Pancreas (tissue), 10 donors: Measurements from ENCODE around the gene TH. TPM values are rescaled to one million over a fixed set of nuclear protein-coding genes. Genes with fewer than 3 reads are reported as not detected.

ENCODE experiments used
- ATAC-seq, 4 donors: fragments of 200-7000 bp; cut with Tn5 transposase; one replicate each; pipeline versions ENCODE4 v1.8.0 to v1.9.1; 2020; ENCODE audit warnings: mild to moderate bottlenecking in 4 of 4, moderate library complexity in 4 of 4
- DNase-seq, 6 donors: peaks; one replicate each; pipeline ENCODE4 v3.0.0-alpha.2; 2020
- FAIRE-seq: peaks from 2 replicates; lab custom pipeline; 2012; peaks lifted over from hg19 to GRCh38; lab: Jason Lieb, UNC
- H3K27ac ChIP-seq, 4 donors: fragments of 200-600 bp; sonication (generic); 1 replicate in 3 of 4; 2 replicates in 1 of 4; pipeline versions ENCODE4 v1.5.0 to v1.8.0; 2020
- H3K27me3 ChIP-seq, 4 donors: fragments of 200-600 bp; one replicate each; pipeline ENCODE4 v1.8.0; 2021
- H3K36me3 ChIP-seq, 3 donors: fragments of 200-600 bp; sonication (generic) in 1 of 3; one replicate each; pipeline versions ENCODE4 v1.5.0 to v1.8.0; 2020 to 2021
- H3K4me1 ChIP-seq, 3 donors: fragments of 200-600 bp; one replicate each; pipeline ENCODE4 v1.8.0; 2021
- H3K4me3 ChIP-seq, 4 donors: fragments of 200-600 bp; sonication (generic) in 2 of 4; one replicate each; pipeline versions ENCODE4 v1.5.0 to v1.8.0; 2020 to 2021
- H3K9me3 ChIP-seq, 4 donors: fragments of 200-600 bp; one replicate each; pipeline ENCODE4 v1.8.0; 2021
- CTCF ChIP-seq, 4 donors: fragments of 200-600 bp; sonication (generic) in 3 of 4; IDR thresholded peaks; one replicate each; pipeline versions ENCODE4 v1.5.0 to v1.8.0; 2021; ENCODE audit warnings: antibody characterized with exemption in 4 of 4
- WGBS, 2 donors: extraction: QIAGEN DNeasy Blood & Tissue Kit; methylation state at CpG; one replicate each; pipeline ENCODE4 v1.1.7; 2013; 5-methylcytosine and 5-hydroxymethylcytosine counted together
- intact Hi-C, 3 donors: fragments of 100-400 bp; cut with DNase I; formaldehyde crosslinking; loops; one replicate each; pipeline versions ENCODE4 v1.11.1 to v1.14.2; 2022
- polyA plus RNA-seq, 2 donors: library from polyadenylated mRNA; stranded (reverse); fragments of 200-250 nt; gene quantifications; one replicate each; pipeline ENCODE4 v1.2.3, GENCODE V29; 2013
- total RNA-seq, 6 donors: library from RNA; stranded (reverse); fragmentation: NEBNext Ultra II Directional in 4 of 6; extraction: Animal tissue kit (Norgen Biotek cat#: 25700) in 4 of 6; gene quantifications; one replicate each; pipeline versions ENCODE4 v1.2.1 to v1.2.4, GENCODE V29; 2021 to 2023
- donor health status: healthy with polysubstance abuse.
- donor health status: DM: no; HTN: no; CAD: no; lungs with moderate emphysema.
- donor health status: DM: no; HTN: no; CAD: no.
- donor health status: control.
- donor health status: control.
- donor health status: Bipolar disorder and iron deficiency.
- donor health status: DM: yes; HTN: yes; CAD: no.
- donor health status: DM: no; HTN: no; CAD: no.
- donor health status: DM: no; HTN: no; CAD: no.
- donor health status: DM: yes; HTN: yes; CAD: no.

TH gene
- total and polyA plus RNA-seq, 8 donors: 0.19 to 2.5 (median 0.38) TPM; not detected in 2

DNA sequence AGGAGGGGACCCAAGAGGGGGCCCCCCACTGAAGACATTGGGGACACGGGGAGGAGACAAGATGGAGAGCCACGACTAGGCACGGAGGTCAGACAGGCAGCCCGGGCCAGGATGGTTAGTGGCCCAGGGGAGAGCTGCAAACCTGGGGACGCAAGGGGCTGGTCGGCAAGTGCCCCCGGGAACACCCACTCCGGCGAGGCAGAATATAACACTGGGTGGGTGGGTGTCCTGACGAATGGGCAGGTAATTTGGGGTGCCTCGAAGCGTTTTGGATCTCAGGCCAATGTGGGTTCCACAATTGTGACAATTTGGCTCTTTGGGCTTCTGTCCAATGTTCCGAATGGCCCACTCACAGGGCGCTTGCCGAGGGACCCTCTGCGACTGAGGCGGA lies 42.3 kb downstream of the TH start:
- WGBS, 2 donors: 62 to 79% methylated on average over 13 to 17 of the region's 17 CpGs
- peak in 1 of 6 donors; percentile 40 for DNase-seq
- H3K9me3 ChIP-seq: no peaks in the 10 kb centered on the region
- H3K36me3 ChIP-seq: no peaks in the 10 kb centered on the region
- FAIRE-seq: no peak
- H3K4me3 ChIP-seq: no peak overlapping the region
- no peak for ATAC-seq
- H3K27me3 ChIP-seq: peaks cover 0 to 3% (median 0%) of the 10 kb centered on the region in 4 donors
- intact Hi-C loops: no loop called here
- H3K4me1 ChIP-seq: no peaks in the 10 kb centered on the region
- H3K27ac ChIP-seq: no peak overlapping the region
- no peak for TF ChIP-seq CTCF (IDR thresholded peaks at IDR 0.05)

DNA sequence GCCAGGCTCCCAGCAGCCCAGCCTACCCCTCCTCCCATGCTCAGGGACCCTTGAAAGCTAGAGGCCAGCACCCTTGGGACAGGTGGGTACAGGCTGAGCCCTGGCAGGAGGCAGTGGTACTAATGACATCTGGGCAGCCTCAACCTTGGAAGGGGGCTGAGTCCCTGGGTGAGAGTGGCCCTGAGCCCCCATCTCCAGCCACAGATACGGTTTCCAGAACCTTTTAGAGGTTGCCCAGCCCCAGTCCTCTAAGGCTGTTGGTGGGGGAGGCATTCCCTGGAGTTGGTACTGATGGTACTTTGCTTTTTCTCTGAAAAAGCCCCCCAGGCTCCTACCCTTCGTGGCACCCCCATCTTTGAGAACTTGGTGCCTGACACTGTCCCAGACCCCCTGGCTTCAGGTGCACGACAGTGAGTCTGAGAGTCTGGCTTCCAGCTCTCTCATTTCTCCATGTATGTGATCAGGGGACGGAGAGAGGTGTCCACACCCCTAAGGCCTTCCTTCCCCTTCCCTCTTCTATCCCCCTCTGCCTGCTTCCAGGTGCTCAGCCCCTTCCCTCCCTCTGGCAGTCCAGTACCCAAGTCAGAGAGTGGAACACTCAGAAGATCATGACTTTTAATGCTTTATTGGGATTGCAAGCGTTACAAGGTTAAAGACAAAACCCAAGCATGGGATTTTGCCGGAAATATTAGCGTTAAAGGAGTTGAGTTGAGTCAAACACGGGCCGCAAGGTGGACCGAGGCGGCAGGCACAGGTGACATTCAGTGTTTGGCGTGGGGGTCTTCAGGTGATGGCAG lies 42.9 kb downstream of the TH start:
- H3K4me1 ChIP-seq: no peaks in the 10 kb centered on the region
- intact Hi-C loops: no loop called here
- 64 to 69% methylated on average over 12 of the region's 12 CpGs for WGBS, 2 donors
- DNase-seq (no peak), ATAC-seq (no peak), FAIRE-seq (no peak)
- no peak overlapping the region for H3K27ac ChIP-seq
- no peak overlapping the region for H3K4me3 ChIP-seq
- H3K9me3 ChIP-seq: no peaks in the 10 kb centered on the region
- H3K36me3 ChIP-seq: no peaks in the 10 kb centered on the region
- TF ChIP-seq CTCF (IDR thresholded peaks at IDR 0.05): no peak
- no peaks in the 10 kb centered on the region for H3K27me3 ChIP-seq

DNA sequence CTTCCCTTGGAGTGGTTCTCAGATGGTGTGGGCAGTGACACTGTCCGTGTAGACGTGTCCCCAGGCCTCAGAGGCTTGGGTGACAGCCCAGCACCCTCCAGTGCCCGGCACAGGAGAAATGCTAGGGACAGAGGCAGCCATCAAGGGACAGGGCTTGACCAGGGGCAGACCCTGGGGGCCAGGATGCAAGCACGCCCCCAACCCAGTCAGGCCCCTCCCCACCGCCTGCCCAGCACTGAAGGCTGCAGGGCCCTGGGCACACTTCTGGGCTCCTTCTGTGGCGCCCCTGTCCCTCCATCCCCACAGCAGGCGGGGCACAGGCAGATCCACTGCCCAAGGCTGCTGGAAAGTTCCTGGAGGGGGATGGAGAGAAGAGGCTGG lies 43.5 kb downstream of the TH start:
- intact Hi-C loops: no loop called here
- H3K9me3 ChIP-seq: no peaks in the 10 kb centered on the region
- FAIRE-seq: no peak
- peak in 2 of 6 donors; percentile 46 to 55 for DNase-seq
- 71 to 73% methylated on average over 7 of the region's 7 CpGs for WGBS, 2 donors
- no peaks in the 10 kb centered on the region for H3K27me3 ChIP-seq
- H3K4me1 ChIP-seq: no peaks in the 10 kb centered on the region
- no peak overlapping the region for H3K4me3 ChIP-seq
- no peak for TF ChIP-seq CTCF (IDR thresholded peaks at IDR 0.05)
- no peak overlapping the region for H3K27ac ChIP-seq
- no peak for ATAC-seq
- H3K36me3 ChIP-seq: no peaks in the 10 kb centered on the region

- Histone ChIP-seq H3K4me1 (no peaks in the 10 kb centered on the region), H3K9me3 (no peaks in the 10 kb centered on the region), H3K36me3 (no peaks in the 10 kb centered on the region), H3K4me3 (no peak overlapping the region), H3K27me3 (no peaks in the 10 kb centered on the region), H3K27ac (no peak overlapping the region)
- FAIRE-seq (no peak), DNase-seq (peak in 3 of 6 donors; percentile 15 to 46 (median 45)), ATAC-seq (no peak)
- WGBS, 2 donors: 56 to 72% methylated on average over 7 to 8 of the region's 8 CpGs
- TF ChIP-seq CTCF (IDR thresholded peaks at IDR 0.05): no peak
- intact Hi-C loops: no loop called here
These were observed 44.0 kb downstream of the TH start for GRCh38 chr11:2127482-2128129.
